IMR-90 (cell line): Measurements from ENCODE around the gene THNSL1. TPM values are rescaled to one million over a fixed set of nuclear protein-coding genes. Genes with fewer than 3 reads are reported as not detected.

ENCODE experiments used
- ATAC-seq: fragments of 200-7000 bp; cut with Tn5 transposase; 2 replicates; pipeline ENCODE4 v1.9.1; 2020; ENCODE audit warnings: low read depth, mild to moderate bottlenecking, moderate library complexity
- BruUV-seq: library from RNA; stranded (reverse); fragments of 400-500 nt; replicated peaks from 2 replicates; lab custom pipeline; 2021; lab: Mats Ljungman, UMichigan
- CTCF ChIA-PET: fragments of 300-600 bp; formaldehyde crosslinking; extraction: SDS; loops from one replicate; lab custom pipeline; 2021; ENCODE audit warnings: antibody characterized with exemption; lab: Yijun Ruan, JAX
- POLR2A ChIA-PET: fragments of 300-600 bp; sonication (Branson Sonifier 250); formaldehyde crosslinking; loops from one replicate; lab custom pipeline; 2022; ENCODE audit warnings: antibody characterized with exemption; ENCODE audit not compliant: unreplicated experiment; lab: Charles Lee
- DNase-seq: peaks from one replicate; pipeline ENCODE4 v3.0.0; 2013
- H2AFZ ChIP-seq: replicated peaks from 2 replicates; pipeline ENCODE3; 2013; ENCODE audit warnings: low read length, mild to moderate bottlenecking; ENCODE audit not compliant: poor library complexity
- H2AK5ac ChIP-seq: 2 replicates; pipeline ENCODE4 v1.6.1; 2013; ENCODE audit warnings: low read depth, low read length, inconsistent platforms
- H2AK9ac ChIP-seq: replicated peaks from 2 replicates; pipeline ENCODE3; 2013; ENCODE audit warnings: mild to moderate bottlenecking, low read depth, low read length, moderate library complexity; ENCODE audit not compliant: poor library complexity
- H2BK120ac ChIP-seq: 2 replicates; pipeline ENCODE4 v1.6.1; 2013; ENCODE audit warnings: low read depth, low read length, inconsistent platforms
- H2BK15ac ChIP-seq: 3 replicates; pipeline ENCODE4 v1.6.1; 2013; ENCODE audit warnings: low read depth, low read length, inconsistent platforms
- H2BK20ac ChIP-seq: 2 replicates; pipeline ENCODE4 v1.6.1; 2013; ENCODE audit warnings: low read depth, mild to moderate bottlenecking, inconsistent platforms, low read length, moderate library complexity
- H2BK5ac ChIP-seq: 2 replicates; pipeline ENCODE4 v1.6.1; 2013; ENCODE audit warnings: mild to moderate bottlenecking, low read depth, low read length, inconsistent platforms; ENCODE audit not compliant: poor library complexity, severe bottlenecking
- H3K14ac ChIP-seq: replicated peaks from 2 replicates; pipeline ENCODE4 v1.6.1; 2013; ENCODE audit warnings: low read depth, low read length, inconsistent platforms
- H3K18ac ChIP-seq: 2 replicates; pipeline ENCODE4 v1.6.1; 2013; ENCODE audit warnings: low read depth, low read length, control low read depth
- H3K23ac ChIP-seq: 2 replicates; pipeline ENCODE4 v1.6.1; 2013; ENCODE audit warnings: low read depth, low read length, inconsistent platforms
- H3K27ac ChIP-seq: 2 replicates; pipeline ENCODE4 v1.5.1; 2013; ENCODE audit warnings: mild to moderate bottlenecking, control low read depth, low read length; ENCODE audit not compliant: insufficient read depth
- H3K27me3 ChIP-seq: 2 replicates; pipeline ENCODE4 v1.6.1; 2013; ENCODE audit warnings: low read length; ENCODE audit not compliant: control insufficient read depth, insufficient read depth
- H3K36me3 ChIP-seq: 2 replicates; pipeline ENCODE4 v1.6.1; 2013; ENCODE audit warnings: low read length, mixed read lengths; ENCODE audit not compliant: control insufficient read depth, insufficient read depth
- H3K4ac ChIP-seq: 2 replicates; pipeline ENCODE4 v1.6.1; 2013; ENCODE audit warnings: low read depth, low read length, inconsistent platforms
- H3K4me1 ChIP-seq: 2 replicates; pipeline ENCODE4 v1.6.1; 2013; ENCODE audit warnings: low read length, mixed read lengths; ENCODE audit not compliant: control insufficient read depth, insufficient read depth
- H3K4me2 ChIP-seq: 2 replicates; pipeline ENCODE4 v1.6.1; 2013; ENCODE audit warnings: low read depth, mild to moderate bottlenecking, control low read depth, low read length, moderate library complexity
- H3K4me3 ChIP-seq: 2 replicates; pipeline ENCODE4 v1.5.1; 2013; ENCODE audit warnings: low read depth, mild to moderate bottlenecking, control low read depth, low read length, moderate library complexity; ENCODE audit not compliant: insufficient read depth
- H3K56ac ChIP-seq: 2 replicates; pipeline ENCODE4 v1.6.1; 2013; ENCODE audit warnings: low read length, inconsistent platforms; ENCODE audit not compliant: insufficient read depth; ENCODE audit errors: extremely low read depth
- H3K79me1 ChIP-seq, 2 experiments: 2 replicates each; pipeline ENCODE4 v1.6.1; 2013; ENCODE audit warnings: low read length in 2 of 2, inconsistent platforms in 1 of 2, low read depth in 1 of 2
- H3K9ac ChIP-seq: 2 replicates; pipeline ENCODE4 v1.6.1; 2013; ENCODE audit warnings: low read depth, low read length, control low read depth
- H3K9me1 ChIP-seq: 2 replicates; pipeline ENCODE4 v1.6.1; 2013; ENCODE audit warnings: low read length, inconsistent platforms; ENCODE audit not compliant: insufficient read depth
- H3K9me3 ChIP-seq: 2 replicates; pipeline ENCODE4 v1.6.1; 2013; ENCODE audit warnings: low read length; ENCODE audit not compliant: control insufficient read depth, insufficient read depth
- H4K20me1 ChIP-seq: 2 replicates; pipeline ENCODE4 v1.6.1; 2013; ENCODE audit warnings: low read length, inconsistent platforms; ENCODE audit not compliant: insufficient read depth
- H4K5ac ChIP-seq: 2 replicates; pipeline ENCODE4 v1.6.1; 2013; ENCODE audit warnings: mild to moderate bottlenecking, low read depth, low read length, control low read depth
- H4K8ac ChIP-seq, 2 experiments: 2 replicates each; pipeline ENCODE4 v1.6.1; 2013; ENCODE audit warnings: low read depth in 2 of 2, low read length in 2 of 2, control low read depth in 1 of 2, inconsistent platforms in 1 of 2
- H4K91ac ChIP-seq: 2 replicates; pipeline ENCODE4 v1.6.1; 2013; ENCODE audit warnings: low read depth, low read length, inconsistent platforms; ENCODE audit not compliant: insufficient read depth
- RCOR1 ChIP-seq: IDR thresholded peaks from 2 replicates; pipeline ENCODE4 v1.6.1; 2012; ENCODE audit warnings: mild to moderate bottlenecking, low read length, improper control_type of control experiment; ENCODE audit not compliant: insufficient replicate concordance
- RFX5 ChIP-seq: IDR thresholded peaks from 2 replicates; pipeline ENCODE4 v1.8.0; 2012; ENCODE audit warnings: low read depth, mild to moderate bottlenecking, low read length, moderate library complexity
- WGBS, 2 experiments: methylation state at CpG; one replicate each; pipeline versions ENCODE4 v1.1.5 to v1.1.7; 2013; ENCODE audit warnings: missing lambda C conversion rate in 2 of 2; ENCODE audit not compliant: insufficient read length in 1 of 2; ENCODE audit errors: extremely low coverage in 2 of 2; 5-methylcytosine and 5-hydroxymethylcytosine counted together
- dilution Hi-C: fragments of 300-500 bp; cut with HindIII; formaldehyde crosslinking; loops from one replicate; pipeline ENCODE4 v1.14.3; 2018; ENCODE audit warnings: low sequenced_read_pairs; ENCODE audit not compliant: unreplicated experiment
- in situ Hi-C: fragments of 300-500 bp; cut with MboI; formaldehyde crosslinking; loops from 3 replicates; pipeline ENCODE4 v1.14.3; 2019; ENCODE audit warnings: low sequenced_read_pairs, inconsistent platforms, mixed read lengths
- intact Hi-C: fragments of 100-400 bp; cut with micrococcal nuclease; formaldehyde crosslinking; loops from 2 replicates; pipeline ENCODE4 v1.10.0; 2022
- polyA plus RNA-seq, 3 experiments: library from polyadenylated mRNA; depleted of rRNA; stranded (reverse); fragments of >200 nt; gene quantifications; 2 replicates each; pipeline ENCODE4 v1.2.3, GENCODE V29; 2012; ENCODE audit warnings: low replicate concordance in 1 of 3
- total RNA-seq: library from RNA; depleted of rRNA; stranded (reverse); fragments of >200 nt; gene quantifications from 2 replicates; pipeline ENCODE4 v1.2.3, GENCODE V29; 2012; rRNA removed

The THNSL1 gene
- total and polyA plus RNA-seq, 2 of the 4 experiments (the other 2 are of a cell fraction), result 1.3 to 2.0 TPM

DNA sequence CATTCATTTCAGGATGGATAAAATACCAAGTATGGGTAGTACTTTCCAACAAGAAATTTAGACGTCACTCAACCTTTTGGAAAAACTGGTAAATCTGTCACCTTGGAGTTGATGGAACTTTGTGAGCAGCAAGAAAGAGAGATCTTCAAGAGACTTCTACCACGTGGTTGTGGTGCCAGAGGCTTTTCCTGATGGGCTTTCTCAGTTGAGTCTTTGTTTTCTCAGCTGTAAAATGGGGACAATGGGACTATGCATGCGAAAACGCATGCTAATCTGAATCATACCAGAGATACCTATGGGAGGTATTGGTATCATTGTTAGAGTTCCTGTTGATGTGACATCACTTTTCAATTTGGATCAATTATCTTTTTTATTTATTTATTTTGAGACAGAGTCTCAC lies 59.4 kb downstream of the THNSL1 start:
- no peak overlapping the region for H3K56ac ChIP-seq
- no peaks in the 10 kb centered on the region for H3K9me3 ChIP-seq
- no peak overlapping the region for H4K91ac ChIP-seq
- ChIA-PET CTCF (interaction anchor here (0.6 kb wide), 1 partner anchor 47 kb away, joined by 4 read pairs; no protein-coding TSS in a partner anchor), POLR2A (no interaction called here)
- BruUV-seq, result no TSS peak
- in situ Hi-C loops, result loop anchor here (10.0 kb wide), 1 partner anchor 441 kb away; no protein-coding TSS in a partner anchor
- no peak overlapping the region for H3K18ac ChIP-seq
- no peaks in the 10 kb centered on the region for H3K36me3 ChIP-seq
- H3K27me3 ChIP-seq, result no peaks in the 10 kb centered on the region; the same call in 1 of the 2 replicates
- TF ChIP-seq RCOR1 (no peak), RFX5 (no peak)
- no peak overlapping the region for H3K9ac ChIP-seq
- H2AFZ ChIP-seq, result no peak overlapping the region
- no peaks in the 10 kb centered on the region for H4K20me1 ChIP-seq
- H3K4me1 ChIP-seq, result no peaks in the 10 kb centered on the region
- H3K27ac ChIP-seq, result no peak overlapping the region
- no peak for ATAC-seq
- intact Hi-C loops, result no loop called here
- H3K23ac ChIP-seq, result no peak overlapping the region
- no peaks in the 10 kb centered on the region for H3K9me1 ChIP-seq
- DNase-seq, result no peak
- H3K4me3 ChIP-seq, result no peak overlapping the region
- dilution Hi-C loops, result no loop called here
- WGBS, 2 experiments, result no CpG with 5 or more reads among the region's 4 CpGs
- no peak overlapping the region for H2BK15ac ChIP-seq
- H2BK20ac ChIP-seq, result no peak overlapping the region
- no peaks in the 10 kb centered on the region for H3K79me1 ChIP-seq
- no peak overlapping the region for H4K5ac ChIP-seq
- H2AK5ac ChIP-seq, result no peak overlapping the region
- no peak overlapping the region for H3K14ac ChIP-seq
- H2BK120ac ChIP-seq, result no peak overlapping the region
- H3K4ac ChIP-seq, result no peak overlapping the region
- H2AK9ac ChIP-seq, result no peak overlapping the region
- no peak overlapping the region for H4K8ac ChIP-seq
- no peak overlapping the region for H3K4me2 ChIP-seq
- H2BK5ac ChIP-seq, result no peak overlapping the region

Other genes starting within 250 kb of the THNSL1 start
- gene PRTFDC1, start 64.0 kb upstream of the THNSL1 start, total RNA-seq, result 17.9 and 24.2 TPM in 2 replicates
- 11.9 and 12.3 TPM in 2 replicates for gene PRTFDC1, start 64.0 kb upstream of the THNSL1 start, polyA plus RNA-seq (2012; rRNA removed)
- under 0.01 TPM in 1 of 2 replicates, not detected in the other for gene ENKUR, start 454 bp upstream of the THNSL1 start, total RNA-seq
- not detected in 2 replicates for gene ENKUR, start 454 bp upstream of the THNSL1 start, polyA plus RNA-seq (2012; rRNA removed)
- not detected in 2 replicates for gene GPR158, start 158.4 kb downstream of the THNSL1 start, total RNA-seq
- gene GPR158, start 158.4 kb downstream of the THNSL1 start, polyA plus RNA-seq (2012; rRNA removed), result not detected in 2 replicates